GM19193 (cell line): Measurements from ENCODE around the gene TMEM119.

ENCODE experiments used
- POLR2A ChIP-seq: IDR thresholded peaks from 4 replicates; pipeline ENCODE4 v1.6.1; 2011; ENCODE audit not compliant: insufficient read depth, insufficient read length; ENCODE audit errors: extremely low read depth

TMEM119 gene

GRCh38 chr12:108597559-108598471, at the start of gene TMEM119:
Gene TMEM119, minus strand, starts transcription at chr12:108598084. Its CDS starts 5,701 bp downstream, at chr12:108592383.
- no peak for TF ChIP-seq POLR2A

- TF ChIP-seq POLR2A = no peak
Observed at GRCh38 chr12:108646600-108647579, 49.0 kb upstream of the TMEM119 start.

GRCh38 chr12:108645686-108646599, 48.1 kb upstream of the TMEM119 start:
- TF ChIP-seq POLR2A = no peak

- TF ChIP-seq POLR2A = no peak
Observed at GRCh38 chr12:108644811-108645120, 46.9 kb upstream of the TMEM119 start.

- TF ChIP-seq POLR2A = no peak
Observed at GRCh38 chr12:108643941-108644810, 46.3 kb upstream of the TMEM119 start.

GRCh38 chr12:108642899-108643654, 45.2 kb upstream of the TMEM119 start:
- no peak for TF ChIP-seq POLR2A

GRCh38 chr12:108642269-108642870, 44.5 kb upstream of the TMEM119 start:
- TF ChIP-seq POLR2A = peak; percentile 8

- TF ChIP-seq POLR2A = peak; percentile 15
Observed at GRCh38 chr12:108641446-108642268, 43.8 kb upstream of the TMEM119 start.

GRCh38 chr12:108640802-108641445, 43.0 kb upstream of the TMEM119 start:
- no peak for TF ChIP-seq POLR2A

GRCh38 chr12:108638997-108639822, 41.3 kb upstream of the TMEM119 start:
- TF ChIP-seq POLR2A = no peak
